Head of caudate nucleus (tissue), 42 donors: ENCODE results near the gene TMEM156.
"Not testable (repeated sequence)": the region's sequence is repeated elsewhere in the genome, so short reads cannot be mapped to it uniquely, and the experiment has no call there.

Experiments used
- DNase-seq, 42 donors: peaks; one replicate each; pipeline versions ENCODE4 v3.0.0 to v3.0.0-alpha.2; 2020 to 2021; ENCODE audit warnings: mixed read lengths in 7 of 42
- intact Hi-C: fragments of 100-400 bp; cut with DNase I; formaldehyde crosslinking; loops from one replicate; pipeline ENCODE4 v1.15.0; 2022

TMEM156 gene

GRCh38 chr4:39044956-39045826 lies 13.0 kb upstream of the TMEM156 start:
- intact Hi-C loops = loop anchor here (10.0 kb wide), 1 partner anchor 140 kb away; the partner anchor contains the start of gene WDR19

GRCh38 chr4:39044364-39044955 lies 12.3 kb upstream of the TMEM156 start:
- DNase-seq = peak; percentile 78 to 95 (median 90)
- intact Hi-C loops = loop anchor here (10.0 kb wide), 1 partner anchor 140 kb away; the partner anchor contains the start of gene WDR19

More at GRCh38 chr4:39044956-39045826, 13.0 kb upstream of the TMEM156 start:
- peak in 28 of 42 donors; percentile 9 to 67 (median 36) for DNase-seq

- DNase-seq = no peak
- intact Hi-C loops = loop anchor here (10.0 kb wide), 1 partner anchor 141 kb away; the partner anchor contains the start of gene WDR19
Measured at GRCh38 chr4:39043861-39044363, 11.7 kb upstream of the TMEM156 start.

- intact Hi-C loops = loop anchor here (10.0 kb wide), 1 partner anchor 142 kb away; the partner anchor contains the start of gene WDR19
- no peak for DNase-seq
Measured at GRCh38 chr4:39043058-39043860, 11.1 kb upstream of the TMEM156 start.

GRCh38 chr4:39042366-39042765 lies 10.2 kb upstream of the TMEM156 start:
- intact Hi-C loops = loop anchor here (10.0 kb wide), 1 partner anchor 142 kb away; the partner anchor contains the start of gene WDR19
- peak in 29 of 42 donors; percentile 27 to 71 (median 49) for DNase-seq

GRCh38 chr4:39039108-39039507 lies 6.9 kb upstream of the TMEM156 start:
- intact Hi-C loops = no loop called here
- DNase-seq = no peak

- DNase-seq = no peak
- intact Hi-C loops = no loop called here
Measured at GRCh38 chr4:39037941-39038340, 5.7 kb upstream of the TMEM156 start.

- no peak for DNase-seq
Measured at GRCh38 chr4:39037491-39037825, 5.2 kb upstream of the TMEM156 start.

GRCh38 chr4:39036172-39036571 lies 4.0 kb upstream of the TMEM156 start:
- no peak for DNase-seq
- intact Hi-C loops = no loop called here

More at GRCh38 chr4:39037491-39037825, 5.2 kb upstream of the TMEM156 start:
- intact Hi-C loops = no loop called here

GRCh38 chr4:39031590-39032020 lies 604 bp downstream of the TMEM156 start:
- DNase-seq, intact Hi-C loops: not testable (repeated sequence)

- intact Hi-C loops = no loop called here
- no peak for DNase-seq
Measured at GRCh38 chr4:39030725-39031124, 1.5 kb downstream of the TMEM156 start.

- intact Hi-C loops = no loop called here
- no peak for DNase-seq
Measured at GRCh38 chr4:39029752-39030694, 2.2 kb downstream of the TMEM156 start.

- DNase-seq = no peak
- intact Hi-C loops = no loop called here
Measured at GRCh38 chr4:39026096-39026495, 6.1 kb downstream of the TMEM156 start.

- intact Hi-C loops = no loop called here
- DNase-seq = no peak
Measured at GRCh38 chr4:39025552-39026085, 6.6 kb downstream of the TMEM156 start.

GRCh38 chr4:39024311-39024865 lies 7.8 kb downstream of the TMEM156 start:
- intact Hi-C loops = no loop called here
- no peak for DNase-seq

- intact Hi-C loops = no loop called here
- DNase-seq = no peak
Measured at GRCh38 chr4:39023059-39023458, 9.2 kb downstream of the TMEM156 start.

GRCh38 chr4:39022241-39022640 lies 10.0 kb downstream of the TMEM156 start:
- intact Hi-C loops = no loop called here
- no peak for DNase-seq
